GM18502 (cell line): ENCODE measurements around the gene VPS52.
"Not testable (repeated sequence)": the region's sequence is repeated elsewhere in the genome, so short reads cannot be mapped to it uniquely, and the experiment has no call there.

Experiments used
- ATAC-seq: cut with Tn5 transposase; IDR thresholded peaks from one replicate; pipeline ENCODE4 v1.9.1; 2021; ENCODE audit warnings: mild to moderate bottlenecking; ENCODE audit not compliant: unreplicated experiment, poor library complexity

VPS52 gene

GRCh38 chr6:33251395-33252012 lies 20.2 kb downstream of the VPS52 start:
- no peak for ATAC-seq

DNA sequence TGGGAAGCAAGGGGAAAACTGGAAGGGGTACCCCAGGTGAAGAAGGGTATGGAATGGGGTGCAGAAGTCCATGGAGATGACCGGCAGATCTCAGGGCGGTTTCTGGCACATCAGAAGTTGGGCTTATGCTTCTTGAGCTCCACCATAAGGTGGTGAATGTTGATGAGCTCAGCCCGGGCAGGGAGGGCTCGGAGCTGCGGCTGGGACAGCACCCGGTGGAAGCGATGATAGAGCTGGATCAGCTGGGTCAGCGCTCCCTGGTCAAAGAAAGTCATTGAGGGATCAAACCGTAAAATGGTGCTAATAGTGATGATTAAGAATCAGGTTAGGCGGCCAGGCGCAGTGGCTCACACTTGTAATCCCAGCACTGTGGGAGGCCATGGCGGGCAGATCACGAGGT lies 20.9 kb downstream of the VPS52 start:
- ATAC-seq, result no peak

DNA sequence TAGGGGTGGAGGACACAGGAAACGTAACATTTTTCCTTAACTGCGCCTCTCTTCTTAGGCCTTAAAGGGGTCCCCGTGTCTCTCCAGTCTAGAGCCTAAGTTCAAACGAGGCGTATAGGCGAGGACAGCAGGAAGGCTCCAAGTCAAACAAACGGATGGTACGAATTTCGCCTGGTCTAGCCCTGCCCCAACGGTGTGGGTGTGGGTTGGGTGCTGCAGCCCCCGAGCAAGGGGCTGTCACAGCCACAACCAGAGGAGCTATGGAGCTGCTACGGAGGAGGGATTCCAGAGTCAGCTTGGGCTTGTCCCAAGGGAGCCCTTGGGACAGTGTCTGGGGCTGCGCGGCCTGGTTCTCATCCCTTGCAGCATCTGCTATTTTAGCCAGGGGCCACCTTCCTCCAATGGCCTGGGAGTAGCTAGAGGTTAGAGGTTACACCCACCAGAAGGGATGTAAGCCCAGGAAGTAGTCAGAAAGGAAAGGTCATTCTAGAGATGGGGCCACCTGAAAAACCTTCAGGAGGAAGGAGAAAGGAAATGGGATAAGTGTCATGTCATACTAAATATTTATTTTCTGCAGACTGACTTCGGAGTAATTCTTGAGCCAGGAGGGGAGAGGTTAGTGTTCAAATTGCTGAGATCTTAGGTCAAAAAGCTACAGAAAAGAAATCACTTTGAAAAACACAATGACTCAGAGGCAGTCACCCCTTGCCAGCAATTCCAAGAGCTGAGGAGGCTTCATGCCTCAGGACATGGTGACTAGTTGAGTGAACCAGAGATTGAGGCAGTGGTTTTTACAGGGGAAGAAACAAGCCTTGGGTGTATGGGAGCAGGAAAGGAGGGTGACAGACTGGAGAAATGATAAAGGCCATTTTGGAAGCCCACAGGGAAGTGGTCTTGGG lies 21.7 kb downstream of the VPS52 start:
- peak; percentile 6 for ATAC-seq

GRCh38 chr6:33248932-33249731 lies 22.5 kb downstream of the VPS52 start:
- peak; percentile 90 for ATAC-seq

DNA sequence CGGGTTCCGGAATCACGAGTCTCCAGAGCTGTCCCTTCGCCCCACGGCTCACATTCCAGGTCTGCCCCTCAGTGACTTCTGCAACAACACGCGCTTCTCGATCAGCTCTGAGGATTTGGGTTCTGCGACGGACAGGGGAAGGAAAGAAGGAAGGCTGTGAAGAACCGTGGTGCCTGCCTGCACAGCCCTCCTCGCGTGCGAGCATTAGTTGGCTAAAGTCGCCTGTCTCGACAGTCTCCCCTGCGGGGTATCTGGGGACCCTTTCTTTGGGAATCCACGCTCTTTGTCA lies 23.1 kb downstream of the VPS52 start:
- ATAC-seq, result peak; percentile 13

DNA sequence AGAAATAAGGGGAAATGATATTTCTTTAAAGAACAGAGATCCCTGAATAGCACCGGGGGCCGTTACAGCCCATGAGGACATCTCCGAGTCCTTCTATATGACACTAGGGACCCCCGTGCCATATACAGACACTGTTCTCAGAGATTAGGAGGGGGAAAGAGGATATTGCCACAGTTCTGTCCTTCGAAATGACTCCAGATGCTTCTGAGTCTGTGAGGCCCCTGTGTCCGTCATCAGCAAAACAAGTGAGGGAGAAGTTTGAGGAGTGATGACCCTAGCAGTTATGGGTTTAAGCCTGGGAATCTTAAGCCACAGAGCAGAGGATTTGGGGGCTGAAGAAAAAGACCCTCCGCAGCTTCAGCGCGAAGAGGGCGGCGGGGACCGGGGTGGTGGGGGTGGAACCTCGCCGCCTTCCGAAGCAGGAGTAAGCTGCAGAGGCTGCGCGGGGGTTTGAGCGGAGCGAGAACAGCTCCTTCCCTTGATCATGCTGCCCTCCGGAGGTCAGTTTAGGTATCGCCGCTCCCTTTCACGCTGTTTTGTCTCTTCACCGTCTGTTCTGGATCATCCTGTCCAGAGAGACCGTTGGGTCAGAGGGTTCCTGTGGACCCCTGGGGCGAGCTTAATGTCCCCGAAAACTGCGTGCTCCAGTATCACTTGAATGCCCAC lies 23.6 kb downstream of the VPS52 start:
- ATAC-seq, result peak; percentile 38

DNA sequence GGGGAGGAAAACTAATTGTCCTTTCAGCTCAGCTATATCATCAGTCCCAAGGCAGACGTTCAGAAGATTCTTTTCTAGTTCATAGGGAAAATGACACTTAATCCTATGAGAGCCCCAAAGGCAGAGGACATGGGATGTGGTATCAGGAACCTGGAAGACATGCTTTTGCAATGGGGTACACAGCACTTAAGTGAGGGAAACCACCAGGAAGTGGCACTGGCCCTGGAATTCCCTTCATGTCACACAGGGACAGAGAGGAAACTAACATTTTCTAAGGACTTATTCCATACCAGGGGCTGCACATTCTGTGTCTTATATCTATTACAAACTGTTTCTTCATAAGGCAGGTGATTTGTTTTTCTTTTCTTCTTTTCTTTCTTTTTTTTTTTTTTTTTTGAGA lies 28.2 kb downstream of the VPS52 start:
- no peak for ATAC-seq

DNA sequence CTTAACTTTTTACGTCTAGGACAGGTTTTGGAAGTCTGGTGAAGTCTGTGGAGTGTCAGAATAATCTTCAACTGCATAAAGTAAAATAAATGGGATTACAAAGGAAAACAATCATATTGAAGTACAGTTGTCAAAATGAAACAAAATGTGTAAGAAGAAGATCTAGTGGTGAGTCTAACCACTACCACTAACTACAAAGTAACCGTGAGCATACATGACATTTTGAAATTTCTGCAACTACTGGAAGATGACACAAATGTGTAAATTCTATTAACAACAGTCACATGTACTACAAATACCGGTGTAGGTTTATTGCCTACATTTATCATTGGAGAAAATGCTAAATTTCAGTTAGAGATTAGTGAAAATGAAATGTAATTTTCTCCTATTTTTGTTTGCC lies 29.7 kb downstream of the VPS52 start:
- no peak for ATAC-seq

DNA sequence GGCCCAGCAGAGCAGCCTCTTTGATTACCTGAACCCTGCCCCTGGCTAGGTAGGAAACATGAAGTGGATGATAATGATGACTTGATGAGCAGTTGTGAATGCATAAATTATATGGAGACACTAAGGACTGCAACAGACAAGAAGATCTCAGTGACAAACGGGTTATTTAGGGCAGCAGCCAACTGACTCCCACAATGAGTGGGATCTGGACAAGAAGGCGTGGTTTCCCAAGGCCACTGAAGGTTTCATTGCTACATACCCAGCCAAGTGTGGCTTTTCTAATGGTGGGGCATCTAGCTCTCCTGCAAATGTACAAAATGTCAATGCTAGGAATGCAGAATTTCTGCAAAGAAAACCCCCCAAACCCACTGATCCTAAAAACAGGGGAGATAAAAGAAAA lies 33.9 kb downstream of the VPS52 start:
- ATAC-seq, result no peak

DNA sequence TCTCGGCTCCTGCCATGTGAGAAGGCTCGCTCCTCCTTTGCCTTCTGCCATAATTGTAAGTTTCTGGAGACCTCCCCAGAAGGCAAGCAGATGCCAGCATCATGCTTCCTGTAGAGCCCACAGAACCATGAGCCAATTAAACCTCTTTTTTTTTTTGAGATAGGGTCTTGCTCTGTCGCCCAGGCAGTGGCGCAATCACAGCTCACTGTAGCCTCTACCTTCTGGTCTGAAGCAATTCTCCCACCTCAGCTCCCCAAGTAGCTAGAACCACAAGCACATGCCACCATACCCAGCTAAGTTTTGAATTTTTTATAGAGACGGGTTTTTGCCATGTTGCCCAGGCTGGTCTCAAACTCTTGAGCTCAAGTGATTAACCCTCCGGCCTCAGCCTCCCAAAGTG lies 34.8 kb downstream of the VPS52 start:
- ATAC-seq, result no peak

DNA sequence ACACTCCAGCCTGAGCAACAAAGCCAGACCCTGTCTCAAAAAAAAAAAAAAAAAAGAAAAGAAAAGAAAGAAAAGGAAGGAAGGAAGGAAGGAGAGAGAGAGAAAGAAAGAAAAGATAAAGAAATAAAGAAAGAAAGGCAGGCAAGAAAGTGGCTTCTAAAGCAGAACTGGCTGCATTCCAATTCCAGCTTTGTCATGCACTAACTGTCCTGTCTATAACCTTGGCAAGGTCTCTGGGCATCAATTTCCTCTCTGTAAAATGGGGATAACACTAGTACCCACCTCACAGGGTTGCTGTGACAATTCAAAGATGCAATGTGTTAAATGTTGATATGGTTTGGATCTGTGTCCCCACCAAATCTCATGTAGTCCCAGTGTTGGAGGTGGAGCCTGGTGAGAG lies 35.3 kb downstream of the VPS52 start:
- ATAC-seq, result no peak

DNA sequence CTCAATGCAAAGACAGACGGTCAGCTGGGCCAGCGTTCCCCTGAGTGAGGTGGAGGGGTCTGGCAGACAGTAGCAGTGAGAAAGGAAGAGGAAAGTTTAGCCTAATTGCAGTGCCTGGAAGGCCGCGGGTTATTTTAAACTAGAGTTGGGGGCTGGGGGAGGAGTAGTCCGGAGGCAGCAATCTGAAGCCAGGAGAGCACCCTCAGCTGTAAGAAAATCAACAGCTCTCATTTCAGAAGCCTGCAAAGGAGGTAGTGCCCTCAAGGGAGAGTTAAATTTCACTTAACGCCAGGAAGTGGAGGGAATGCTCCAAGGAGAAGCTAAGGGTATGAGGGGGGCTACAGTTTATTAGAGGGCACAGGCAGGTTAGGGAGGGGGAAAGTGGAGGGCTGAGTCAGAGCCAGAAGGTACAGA lies 36.4 kb downstream of the VPS52 start:
- ATAC-seq, result no peak

- ATAC-seq, result not testable (repeated sequence)
Measured at GRCh38 chr6:33226503-33227120, 45.1 kb downstream of the VPS52 start.

GRCh38 chr6:33217681-33218080 lies 54.0 kb downstream of the VPS52 start:
- no peak for ATAC-seq

DNA sequence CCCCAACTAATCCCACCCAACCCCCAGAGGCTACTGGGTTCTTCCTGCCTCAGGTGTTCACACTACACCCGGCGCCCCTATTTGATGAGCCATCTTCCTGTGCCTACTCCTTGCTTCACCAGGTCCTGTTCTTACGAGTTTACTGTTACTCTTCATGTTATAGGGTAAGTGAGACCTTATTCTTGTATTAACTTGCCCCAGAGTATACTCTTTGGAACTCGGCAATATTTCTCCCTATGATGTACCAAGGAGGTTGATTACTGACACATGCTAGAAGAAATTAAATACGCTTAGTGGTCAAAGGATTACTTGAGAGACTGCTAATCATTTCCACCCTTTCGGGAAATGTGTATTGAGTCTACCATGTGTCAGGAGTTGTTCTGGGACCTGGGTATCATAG lies 54.4 kb downstream of the VPS52 start:
- ATAC-seq, result no peak

- no peak for ATAC-seq
Measured at GRCh38 chr6:33216117-33216649, 55.5 kb downstream of the VPS52 start.

DNA sequence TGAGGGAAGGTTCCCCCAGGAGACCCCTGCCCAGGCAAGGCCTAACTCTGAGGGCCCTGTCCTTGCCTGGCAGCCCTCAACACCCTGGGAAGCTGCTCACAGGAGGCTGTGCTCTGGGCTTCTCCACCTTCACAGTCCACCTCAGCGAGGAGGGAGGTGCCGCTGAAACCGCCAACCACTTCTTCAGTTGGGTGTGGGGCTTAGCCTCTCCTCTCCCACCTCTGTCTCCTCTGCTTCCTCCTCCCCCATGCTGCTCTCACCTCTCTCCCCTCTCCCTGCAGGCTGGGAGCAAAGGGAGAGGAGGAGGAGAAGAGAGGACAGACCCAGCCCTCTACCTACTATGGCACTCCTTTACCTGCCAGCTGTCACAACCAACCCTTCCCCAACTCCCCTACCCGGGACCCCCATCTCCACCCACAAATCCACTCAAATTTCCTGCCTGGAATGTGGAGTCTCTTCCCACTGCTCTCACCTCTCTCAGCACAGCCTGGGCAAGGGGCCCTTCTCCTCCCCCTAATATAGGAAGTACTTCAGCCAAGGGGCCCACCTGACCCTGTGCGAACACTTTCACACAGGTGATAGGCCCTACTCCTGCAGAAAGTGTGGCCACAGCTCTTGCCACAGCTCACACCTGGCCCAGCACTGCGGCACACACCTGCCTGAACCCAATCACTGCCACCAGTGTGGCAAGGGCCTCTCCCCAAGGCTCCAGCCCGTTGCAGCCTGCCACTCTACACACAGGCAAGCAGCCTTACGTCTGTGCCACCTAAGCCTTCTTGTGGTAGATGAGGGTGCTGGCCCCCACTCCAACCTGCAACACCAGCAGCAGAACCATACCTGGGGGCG lies 56.2 kb downstream of the VPS52 start:
- no peak for ATAC-seq

DNA sequence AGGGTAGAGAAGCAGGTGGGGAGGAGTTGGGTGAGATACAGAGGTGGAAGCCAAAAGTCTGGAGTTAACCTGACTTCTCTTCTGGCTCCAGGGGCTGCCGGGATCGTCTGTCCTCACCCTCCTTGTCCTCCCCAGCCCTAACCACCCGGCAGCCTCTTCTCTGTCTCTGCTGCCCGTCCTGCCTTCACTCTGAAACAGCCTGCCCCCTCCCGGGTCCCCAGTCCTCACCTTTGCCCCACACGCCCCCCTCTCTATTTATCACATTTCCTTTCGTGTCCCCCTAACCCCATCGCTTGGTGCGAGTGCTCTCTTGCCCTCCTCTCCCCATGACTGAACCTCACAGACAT lies 57.7 kb downstream of the VPS52 start:
- no peak for ATAC-seq
